Epithelial cell of esophagus (primary cell): Measurements from ENCODE around the gene RAPGEF1.

Source experiments
- DNase-seq: peaks from one replicate; pipeline ENCODE4 v3.0.0; 2010; ENCODE audit warnings: low read depth
- H3K4me3 ChIP-seq: 2 replicates; pipeline ENCODE4 v1.5.1; 2011; ENCODE audit warnings: mild to moderate bottlenecking, low read length, control low read depth
- TF ChIP-seq, protein P1 (sequence below): IDR thresholded peaks from 2 replicates; pipeline ENCODE4 v1.5.1; 2011; ENCODE audit warnings: low read depth, mild to moderate bottlenecking, low read length, control low read depth, inconsistent platforms; ENCODE audit not compliant: insufficient read depth; ENCODE audit errors: missing control alignments

RAPGEF1 gene

DNA sequence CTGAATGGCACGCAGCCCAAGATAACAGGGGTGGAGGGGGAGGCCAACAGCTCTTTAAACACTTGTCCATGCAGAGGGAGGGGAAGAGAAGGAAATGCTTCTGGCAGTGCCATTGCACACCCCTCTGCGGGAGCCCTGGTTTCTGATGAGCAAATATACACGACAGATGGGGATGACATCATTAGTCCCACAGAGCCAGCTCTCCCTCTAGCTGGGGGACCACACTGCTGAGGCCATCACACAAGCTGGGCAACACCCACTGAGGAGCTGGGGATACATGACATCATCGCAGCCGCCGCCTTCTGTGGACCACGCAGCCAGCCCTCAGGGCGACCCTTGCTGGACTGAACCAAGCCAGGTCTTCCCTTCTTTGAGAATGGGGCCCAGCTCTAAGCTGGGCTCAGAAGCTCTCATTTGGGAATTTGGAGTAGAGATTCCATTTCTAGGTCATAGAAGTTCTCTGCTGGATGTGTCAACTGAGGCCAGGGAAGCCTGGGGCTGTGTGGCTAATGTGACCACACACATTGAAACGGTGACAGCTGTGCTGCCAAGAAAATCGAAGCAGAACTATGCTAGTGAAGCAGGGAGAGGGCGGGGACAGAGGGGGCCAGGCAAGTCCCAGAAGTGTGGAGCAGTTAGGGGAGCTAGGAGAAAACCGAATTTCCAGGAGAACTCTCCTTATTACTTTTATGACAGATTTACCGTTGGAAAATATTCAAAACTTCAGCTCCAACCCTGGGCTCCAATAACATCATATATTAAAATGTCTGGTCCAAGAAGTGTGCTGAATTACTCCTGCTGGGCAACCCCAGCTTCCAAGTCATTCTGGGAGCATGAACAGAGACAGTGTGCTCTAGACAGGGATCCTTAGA lies 115.0 kb downstream of the RAPGEF1 start:
- H3K4me3 ChIP-seq = no peak overlapping the region
- TF ChIP-seq, protein P1, sequence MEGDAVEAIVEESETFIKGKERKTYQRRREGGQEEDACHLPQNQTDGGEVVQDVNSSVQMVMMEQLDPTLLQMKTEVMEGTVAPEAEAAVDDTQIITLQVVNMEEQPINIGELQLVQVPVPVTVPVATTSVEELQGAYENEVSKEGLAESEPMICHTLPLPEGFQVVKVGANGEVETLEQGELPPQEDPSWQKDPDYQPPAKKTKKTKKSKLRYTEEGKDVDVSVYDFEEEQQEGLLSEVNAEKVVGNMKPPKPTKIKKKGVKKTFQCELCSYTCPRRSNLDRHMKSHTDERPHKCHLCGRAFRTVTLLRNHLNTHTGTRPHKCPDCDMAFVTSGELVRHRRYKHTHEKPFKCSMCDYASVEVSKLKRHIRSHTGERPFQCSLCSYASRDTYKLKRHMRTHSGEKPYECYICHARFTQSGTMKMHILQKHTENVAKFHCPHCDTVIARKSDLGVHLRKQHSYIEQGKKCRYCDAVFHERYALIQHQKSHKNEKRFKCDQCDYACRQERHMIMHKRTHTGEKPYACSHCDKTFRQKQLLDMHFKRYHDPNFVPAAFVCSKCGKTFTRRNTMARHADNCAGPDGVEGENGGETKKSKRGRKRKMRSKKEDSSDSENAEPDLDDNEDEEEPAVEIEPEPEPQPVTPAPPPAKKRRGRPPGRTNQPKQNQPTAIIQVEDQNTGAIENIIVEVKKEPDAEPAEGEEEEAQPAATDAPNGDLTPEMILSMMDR = no peak
- DNase-seq = no peak

DNA sequence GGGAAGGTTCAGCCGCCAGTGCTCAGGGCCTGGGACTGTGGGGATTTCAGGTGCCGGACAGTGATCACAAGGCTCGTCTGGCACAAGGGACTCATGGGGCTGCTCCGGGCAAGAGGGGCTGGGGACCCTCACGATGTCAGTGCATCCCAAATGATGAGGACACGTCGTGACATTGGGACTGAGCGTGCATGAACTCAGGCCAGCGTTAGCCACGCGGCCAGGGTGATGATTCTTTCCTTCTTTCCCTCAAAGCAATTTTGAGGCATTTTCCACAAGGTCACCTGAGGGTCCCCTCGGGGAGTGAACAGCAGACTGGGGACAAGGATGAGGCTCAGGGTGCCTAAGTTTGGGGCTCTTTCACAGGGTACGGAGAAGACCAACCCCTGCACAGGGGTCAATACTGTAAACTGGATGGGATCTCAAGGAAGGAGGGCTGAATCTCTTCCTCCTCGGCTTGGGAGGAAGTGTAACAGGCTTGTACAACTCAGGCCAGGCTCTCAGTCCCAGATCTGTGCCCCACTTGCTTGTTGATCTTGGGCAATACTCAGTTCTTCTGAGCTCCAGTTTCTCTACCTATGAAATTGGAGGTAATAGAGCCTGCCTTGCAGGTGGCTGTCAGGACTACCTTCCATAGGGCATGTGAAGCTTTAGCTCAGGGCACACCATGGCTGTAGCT lies 116.1 kb downstream of the RAPGEF1 start:
- H3K4me3 ChIP-seq = no peak overlapping the region
- no peak for DNase-seq
- TF ChIP-seq, protein P1 = no peak

DNA sequence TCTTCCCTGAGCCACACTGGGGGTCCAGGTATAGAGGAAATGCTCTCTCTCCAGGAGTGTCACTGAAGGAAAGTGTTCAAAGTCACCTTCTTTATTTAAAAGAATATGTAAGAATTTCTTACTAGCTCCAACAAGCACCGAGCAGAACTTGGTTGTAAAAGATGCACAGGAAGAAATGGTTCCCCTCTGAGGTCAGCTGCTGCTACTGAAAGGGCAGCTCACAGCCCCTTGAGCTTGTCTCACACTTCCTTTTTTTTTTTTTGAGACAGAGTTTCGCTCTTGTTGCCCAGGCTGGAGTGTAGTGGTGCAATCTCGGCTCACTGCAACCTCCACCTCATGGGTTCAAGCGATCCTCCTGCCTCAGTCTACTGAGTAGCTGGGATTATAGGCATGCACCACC lies 117.4 kb downstream of the RAPGEF1 start:
- H3K4me3 ChIP-seq = no peak overlapping the region
- TF ChIP-seq, protein P1 = no peak
- DNase-seq = no peak

DNA sequence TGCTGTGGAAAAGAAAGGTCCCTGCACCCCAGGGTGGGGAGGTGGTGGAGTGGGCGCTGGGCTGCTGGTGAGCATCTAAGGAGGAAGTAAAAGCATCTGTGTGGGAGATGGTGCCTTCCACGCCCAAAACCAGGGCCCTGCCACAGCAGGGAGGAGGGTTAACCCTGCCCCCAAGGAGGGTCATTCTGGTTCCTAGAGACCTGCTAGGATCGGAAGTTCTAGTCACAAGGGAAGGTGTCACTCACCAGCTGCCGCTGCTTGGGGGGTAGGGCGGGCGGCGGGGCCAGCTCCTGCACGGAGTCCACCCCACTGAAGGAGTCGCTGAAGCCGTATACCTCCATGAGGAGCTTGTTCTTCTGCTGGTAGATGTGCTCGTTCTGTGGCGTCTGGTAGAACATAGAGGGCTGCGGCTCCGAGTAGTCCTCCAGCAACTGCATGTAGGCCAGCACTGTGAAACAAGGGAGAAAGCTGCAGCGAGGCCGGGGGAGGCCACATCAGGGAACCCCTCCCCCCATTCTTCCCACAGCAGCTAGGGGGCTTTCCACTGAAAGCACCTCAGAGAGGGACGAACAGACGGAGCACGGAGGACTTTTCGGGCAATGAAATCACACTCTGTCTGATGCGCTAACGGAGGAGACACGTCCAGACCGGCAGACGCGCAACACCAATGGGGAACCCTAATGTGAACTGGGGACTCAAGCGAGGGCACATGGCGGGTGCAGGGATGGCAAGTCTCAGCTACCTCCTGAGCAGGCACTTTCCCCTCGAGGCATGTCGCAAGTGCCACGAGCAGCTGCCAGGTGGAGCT lies 118.1 kb downstream of the RAPGEF1 start:
- TF ChIP-seq, protein P1 = no peak
- H3K4me3 ChIP-seq = no peak overlapping the region
- DNase-seq = no peak

DNA sequence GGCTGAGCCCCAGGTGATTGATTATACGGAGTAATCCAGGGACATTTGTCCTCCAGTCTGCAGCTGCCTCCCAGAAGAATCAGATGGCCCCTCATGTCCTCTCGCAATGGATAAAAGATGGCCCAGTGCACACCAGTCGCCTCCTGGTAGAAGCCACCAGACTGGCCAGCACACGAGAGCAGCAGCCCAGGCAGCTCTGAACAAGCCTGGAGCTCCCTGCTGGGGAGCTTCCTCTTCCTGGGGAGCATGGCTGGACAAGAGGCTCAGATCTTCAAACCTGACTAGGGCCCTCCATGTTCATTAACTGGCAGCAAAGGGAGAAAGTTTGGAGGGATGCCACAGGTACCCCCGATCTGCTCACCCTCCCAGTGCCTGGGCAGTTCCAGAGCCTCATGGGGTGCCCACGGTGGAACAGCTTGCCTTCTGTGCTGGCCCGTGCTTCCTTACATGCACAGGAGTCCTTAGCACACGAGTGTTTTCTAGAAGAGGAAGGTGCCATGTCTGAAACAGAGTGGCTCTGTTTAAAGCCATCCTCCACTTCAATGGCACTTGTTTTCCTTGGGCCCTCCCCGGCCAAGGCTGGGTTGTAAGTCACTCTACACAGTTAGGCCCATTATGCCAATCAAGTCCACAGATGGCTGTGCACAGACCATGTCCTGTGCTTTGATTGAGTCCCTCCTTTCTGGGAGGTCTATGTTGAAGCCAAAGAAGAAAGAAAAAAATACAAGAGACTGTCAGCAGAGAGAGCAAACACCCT lies 118.9 kb downstream of the RAPGEF1 start:
- no peak overlapping the region for H3K4me3 ChIP-seq
- no peak for DNase-seq
- TF ChIP-seq, protein P1 = no peak

DNA sequence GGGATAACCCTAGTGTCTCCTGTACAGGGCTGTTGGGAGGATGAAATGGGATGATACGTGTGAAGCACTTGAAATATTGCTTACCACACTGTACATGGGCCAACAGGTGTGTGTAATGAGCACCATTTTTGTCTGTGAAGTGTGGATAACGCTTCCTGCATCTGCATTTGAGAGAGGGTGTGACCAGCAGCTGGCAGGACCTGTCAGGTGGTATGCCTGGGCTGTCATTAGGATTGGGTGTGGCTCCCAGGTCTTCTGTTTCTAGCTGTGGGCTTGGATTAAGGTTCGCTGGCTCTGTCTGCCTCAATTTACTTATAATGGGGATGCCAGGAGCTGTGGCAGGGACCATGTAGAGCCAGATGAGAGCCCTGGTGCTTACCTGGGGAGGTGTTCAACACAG lies 120.2 kb downstream of the RAPGEF1 start:
- no peak overlapping the region for H3K4me3 ChIP-seq
- TF ChIP-seq, protein P1 = no peak
- DNase-seq = no peak
